CD8-positive, alpha-beta memory T cell (primary cell): ENCODE data around the gene RBL1. TPM values are rescaled to one million over a fixed set of nuclear protein-coding genes. Genes with fewer than 3 reads are reported as not detected.

Source experiments
- CTCF ChIA-PET: fragments of 350-600 bp; sonication (Branson Sonifier 250); formaldehyde crosslinking; loops from one replicate; lab custom pipeline; 2021; ENCODE audit warnings: antibody characterized with exemption; lab: Charles Lee
- POLR2A ChIA-PET: fragments of 350-600 bp; sonication (Branson Sonifier 250); formaldehyde crosslinking; loops from one replicate; lab custom pipeline; 2021; ENCODE audit warnings: antibody characterized with exemption; lab: Charles Lee
- DNase-seq, 5 donors: peaks; one replicate each; pipeline versions ENCODE4 v3.0.0 to v3.0.0-alpha.2; 2020 to 2022; ENCODE audit warnings: mixed read lengths in 1 of 5
- H3K27ac ChIP-seq: one replicate; pipeline ENCODE4 v1.7.0; 2013; ENCODE audit warnings: low read depth, mild to moderate bottlenecking, low read length, moderate library complexity
- H3K27me3 ChIP-seq: 2 replicates; pipeline ENCODE4 v1.7.0; 2013; ENCODE audit warnings: low read length, mild to moderate bottlenecking; ENCODE audit not compliant: insufficient read depth, poor library complexity, severe bottlenecking
- H3K36me3 ChIP-seq: 2 replicates; pipeline ENCODE4 v1.7.0; 2013; ENCODE audit warnings: mild to moderate bottlenecking, low read length, moderate library complexity; ENCODE audit not compliant: insufficient read depth
- H3K4me1 ChIP-seq: 2 replicates; pipeline ENCODE4 v1.7.0; 2013; ENCODE audit warnings: mild to moderate bottlenecking, low read length, moderate library complexity; ENCODE audit not compliant: insufficient read depth
- H3K4me3 ChIP-seq: 2 replicates; pipeline ENCODE4 v1.7.0; 2013; ENCODE audit warnings: mild to moderate bottlenecking, low read length
- H3K9me3 ChIP-seq: 2 replicates; pipeline ENCODE4 v1.7.0; 2013; ENCODE audit warnings: mild to moderate bottlenecking, low read length
- H3K27ac Mint-ChIP-seq, 8 donors: one replicate each; pipeline ENCODE4 v1.8.0; 2020 to 2021; ENCODE audit warnings: mixed read lengths in 8 of 8, mild to moderate bottlenecking in 6 of 8, inconsistent platforms in 3 of 8, moderate library complexity in 3 of 8
- H3K27me3 Mint-ChIP-seq, 2 donors: one replicate each; pipeline ENCODE4 v1.8.0; 2020 to 2021; ENCODE audit warnings: mixed read lengths in 2 of 2, mild to moderate bottlenecking in 1 of 2, moderate library complexity in 1 of 2
- H3K36me3 Mint-ChIP-seq, 3 donors: one replicate each; pipeline ENCODE4 v1.8.0; 2020 to 2021; ENCODE audit warnings: mixed read lengths in 3 of 3, inconsistent platforms in 1 of 3, mild to moderate bottlenecking in 1 of 3
- H3K4me1 Mint-ChIP-seq, 3 donors: one replicate each; pipeline ENCODE4 v1.8.0; 2020 to 2021; ENCODE audit warnings: mixed read lengths in 3 of 3, inconsistent platforms in 1 of 3, mild to moderate bottlenecking in 1 of 3
- H3K4me3 Mint-ChIP-seq, 7 donors: one replicate each; pipeline ENCODE4 v1.8.0; 2020 to 2021; ENCODE audit warnings: mixed read lengths in 7 of 7, mild to moderate bottlenecking in 6 of 7, moderate library complexity in 4 of 7, inconsistent platforms in 2 of 7
- H3K9me3 Mint-ChIP-seq, 5 donors: one replicate each; pipeline ENCODE4 v1.8.0; 2020 to 2022; ENCODE audit warnings: mixed read lengths in 5 of 5, mild to moderate bottlenecking in 3 of 5, moderate library complexity in 2 of 5, inconsistent platforms in 1 of 5
- polyA plus RNA-seq: library from polyadenylated mRNA; unstranded; fragments of 300-500 nt; fragmentation: Illumina TruSeq; gene quantifications from one replicate; pipeline ENCODE4 v1.2.3, GENCODE V29; 2021
- total RNA-seq, 2 experiments: library from RNA; stranded (reverse); gene quantifications; one replicate each; pipeline ENCODE4 v1.2.3, GENCODE V29; 2021

Gene RBL1
- total and polyA plus RNA-seq, 3 experiments from 2014 or later = 13.7 to 45.0 (median 44.0) TPM

GRCh38 chr20:36956674-36957073, 139.1 kb downstream of the RBL1 start:
- no peaks in the 10 kb centered on the region for H3K36me3 ChIP-seq
- H3K27ac Mint-ChIP-seq = no peak overlapping the region
- H3K27ac ChIP-seq = no peak overlapping the region
- no peak for DNase-seq
- peaks cover 21 to 25% (median 22%) of the 10 kb centered on the region in 3 donors for H3K4me1 Mint-ChIP-seq
- H3K4me3 Mint-ChIP-seq = no peak overlapping the region
- peaks cover 0 to 2% (median under 1%) of the 10 kb centered on the region in 3 donors for H3K36me3 Mint-ChIP-seq
- no peaks in the 10 kb centered on the region for H3K27me3 Mint-ChIP-seq
- no peaks in the 10 kb centered on the region for H3K9me3 Mint-ChIP-seq
- POLR2A ChIA-PET = no interaction called here
- no peaks in the 10 kb centered on the region for H3K27me3 ChIP-seq
- CTCF ChIA-PET = no interaction called here
- H3K4me3 ChIP-seq = no peak overlapping the region
- H3K9me3 ChIP-seq = no peaks in the 10 kb centered on the region
- peaks cover 23% of the 10 kb centered on the region for H3K4me1 ChIP-seq

DNA sequence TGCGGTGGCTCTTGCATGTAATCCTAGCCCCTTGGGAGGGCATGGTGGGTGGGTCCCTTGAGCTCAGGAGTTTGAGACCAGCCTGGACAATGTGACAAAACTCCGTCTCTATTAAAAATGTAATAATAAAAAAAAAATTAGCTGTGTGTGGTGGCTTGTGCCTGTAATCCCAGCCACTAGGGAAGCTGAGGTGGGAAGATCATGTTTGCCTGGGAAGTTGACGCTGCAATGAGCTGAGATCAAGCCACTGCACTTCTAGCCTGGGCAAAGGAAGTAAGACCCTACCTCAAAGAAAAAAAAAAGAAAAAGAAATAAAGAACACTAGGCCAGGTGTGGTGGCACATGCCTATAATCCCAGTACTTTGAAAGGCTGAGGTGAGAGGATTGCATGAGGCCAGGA, 139.8 kb downstream of the RBL1 start:
- Mint-ChIP-seq H3K27ac (peak overlapping the region in 1 of 8 donors; percentile 75), H3K27me3 (no peaks in the 10 kb centered on the region), H3K4me1 (peaks cover 24 to 28% (median 24%) of the 10 kb centered on the region in 3 donors), H3K36me3 (peaks cover 0 to 8% (median 2%) of the 10 kb centered on the region in 3 donors), H3K9me3 (no peaks in the 10 kb centered on the region), H3K4me3 (no peak overlapping the region)
- no peaks in the 10 kb centered on the region for H3K27me3 ChIP-seq
- H3K9me3 ChIP-seq = no peaks in the 10 kb centered on the region
- ChIA-PET CTCF (no interaction called here), POLR2A (no interaction called here)
- no peak overlapping the region for H3K4me3 ChIP-seq
- no peak for DNase-seq
- H3K27ac ChIP-seq = no peak overlapping the region
- H3K36me3 ChIP-seq = no peaks in the 10 kb centered on the region
- peaks cover 23% of the 10 kb centered on the region for H3K4me1 ChIP-seq

DNA sequence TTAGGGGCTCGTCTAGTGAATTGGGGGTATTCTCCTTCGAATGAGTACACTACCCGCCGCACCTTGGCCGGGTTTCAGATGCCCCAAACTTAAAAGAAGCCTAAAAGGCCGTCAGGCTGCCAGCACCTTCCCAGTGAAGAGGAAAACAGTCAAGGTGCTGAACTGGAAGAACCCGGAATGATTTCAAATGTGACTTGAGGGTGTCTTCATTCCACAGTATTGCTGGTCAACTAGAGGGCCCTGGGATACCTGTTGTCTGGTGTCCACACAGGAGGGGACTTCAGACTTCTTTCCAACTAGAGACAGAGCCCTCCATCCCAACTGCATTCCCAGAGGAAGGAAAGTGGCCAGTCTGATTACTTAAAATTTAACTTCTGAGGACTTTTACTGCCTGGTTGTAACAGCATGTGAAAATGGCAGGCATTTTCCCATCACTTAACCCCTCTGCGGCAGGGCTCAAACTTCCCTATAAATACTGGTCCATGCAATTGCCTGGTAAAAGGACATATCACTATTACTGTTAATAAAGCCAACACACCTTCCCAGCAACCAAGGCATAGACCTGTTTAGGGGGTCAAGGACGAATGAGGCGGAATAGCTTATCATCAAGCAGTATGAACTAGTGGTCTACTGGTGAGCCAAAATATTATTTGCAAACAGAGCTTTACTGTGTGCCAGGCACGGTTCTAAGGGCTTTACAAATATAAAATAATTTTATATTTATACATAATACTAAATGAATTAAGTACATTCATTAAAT, 143.6 kb downstream of the RBL1 start:
- ChIA-PET POLR2A (no interaction called here), CTCF (interaction anchor here (1.0 kb wide), 1 partner anchor 18 kb away, joined by 3 read pairs; no protein-coding TSS in a partner anchor)
- Histone ChIP-seq H3K9me3 (no peaks in the 10 kb centered on the region), H3K4me3 (peak overlapping the region; percentile 87), H3K27ac (peak overlapping the region; percentile 89), H3K36me3 (no peaks in the 10 kb centered on the region), H3K27me3 (no peaks in the 10 kb centered on the region), H3K4me1 (peaks cover 42% of the 10 kb centered on the region)
- no peak for DNase-seq
- Mint-ChIP-seq H3K9me3 (no peaks in the 10 kb centered on the region), H3K4me3 (peak overlapping the region; percentile 88 to 100 (median 98)), H3K4me1 (peaks cover 29 to 45% (median 36%) of the 10 kb centered on the region in 3 donors), H3K36me3 (peaks cover 1 to 24% (median 5%) of the 10 kb centered on the region in 3 donors), H3K27me3 (no peaks in the 10 kb centered on the region), H3K27ac (peak overlapping the region; percentile 90 to 99 (median 98))

GRCh38 chr20:36951198-36951978, 144.4 kb downstream of the RBL1 start, which contains the start of gene SAMHD1:
Gene SAMHD1 (minus strand): TSS chr20:36951708. CDS start chr20:36951643, 65 bp downstream.
- POLR2A ChIA-PET = no interaction called here
- H3K27me3 Mint-ChIP-seq = no peaks in the 10 kb centered on the region

GRCh38 chr20:36950414-36951197, 145.2 kb downstream of the RBL1 start:
- peak overlapping the region; percentile 87 for H3K4me3 ChIP-seq
- Mint-ChIP-seq H3K9me3 (no peaks in the 10 kb centered on the region), H3K27me3 (no peaks in the 10 kb centered on the region), H3K4me1 (peaks cover 40 to 58% (median 46%) of the 10 kb centered on the region in 3 donors), H3K36me3 (peaks cover 9 to 38% (median 9%) of the 10 kb centered on the region in 3 donors), H3K27ac (peak overlapping the region; percentile 90 to 99 (median 98)), H3K4me3 (peak overlapping the region; percentile 88 to 100 (median 98))
- no peaks in the 10 kb centered on the region for H3K27me3 ChIP-seq
- H3K4me1 ChIP-seq = peaks cover 45% of the 10 kb centered on the region
- POLR2A ChIA-PET = no interaction called here
- no peaks in the 10 kb centered on the region for H3K9me3 ChIP-seq
- H3K36me3 ChIP-seq = no peaks in the 10 kb centered on the region
- peak overlapping the region; percentile 89 for H3K27ac ChIP-seq
- DNase-seq = peak; percentile 36 to 69 (median 58)
- CTCF ChIA-PET = no interaction called here

More at GRCh38 chr20:36951198-36951978, 144.4 kb downstream of the RBL1 start, which contains the start of gene SAMHD1:
- Histone ChIP-seq H3K36me3 (no peaks in the 10 kb centered on the region), H3K27ac (peak within 1 kb of the TSS; percentile 89), H3K4me3 (peak within 1 kb of the TSS; percentile 87), H3K9me3 (no peaks in the 10 kb centered on the region), H3K27me3 (no peaks in the 10 kb centered on the region), H3K4me1 (peaks cover 48% of the 10 kb centered on the region)
- peak; percentile 78 to 92 (median 85) for DNase-seq
- peaks cover 9 to 32% (median 9%) of the 10 kb centered on the region in 3 donors for H3K36me3 Mint-ChIP-seq
- no peaks in the 10 kb centered on the region for H3K9me3 Mint-ChIP-seq
- peak within 1 kb of the TSS; percentile 90 to 99 (median 98) for H3K27ac Mint-ChIP-seq
- H3K4me3 Mint-ChIP-seq = peak within 1 kb of the TSS; percentile 88 to 100 (median 98)
- H3K4me1 Mint-ChIP-seq = peaks cover 36 to 53% (median 43%) of the 10 kb centered on the region in 3 donors
- CTCF ChIA-PET = no interaction called here

Other genes with a start within 250 kb of the RBL1 start
- not detected for gene TLDC2, start 219.9 kb downstream of the RBL1 start, total RNA-seq
- gene TLDC2, start 219.9 kb downstream of the RBL1 start, polyA plus RNA-seq = 0.29 TPM
- 10 to 100 TPM; 53.6 to 55.7 TPM for gene SAMHD1, start 144.3 kb downstream of the RBL1 start, total RNA-seq
- 252 TPM for gene SAMHD1, start 144.3 kb downstream of the RBL1 start, polyA plus RNA-seq
- gene RPN2, start 83.3 kb upstream of the RBL1 start, total RNA-seq = 100 to 1,000 TPM; 155 to 164 TPM
- gene RPN2, start 83.3 kb upstream of the RBL1 start, polyA plus RNA-seq = 281 TPM
- gene MROH8, start 83.6 kb upstream of the RBL1 start, total RNA-seq = 1 to 10 TPM; 1.6 to 3.0 TPM
- 2.6 TPM for gene MROH8, start 83.6 kb upstream of the RBL1 start, polyA plus RNA-seq
- gene GHRH, start 165.8 kb upstream of the RBL1 start, total RNA-seq = not detected
- not detected for gene GHRH, start 165.8 kb upstream of the RBL1 start, polyA plus RNA-seq
- gene MANBAL, start 193.7 kb upstream of the RBL1 start, total RNA-seq = 10 to 100 TPM; 17.7 to 18.2 TPM
- 27.5 TPM for gene MANBAL, start 193.7 kb upstream of the RBL1 start, polyA plus RNA-seq